NCI-H2029 (cell line): ENCODE measurements around the gene PGAM5.
"Not testable (repeated sequence)": the region's sequence is repeated elsewhere in the genome, so short reads cannot be mapped to it uniquely, and the experiment has no call there.

Experiments used
- DNase-seq: peaks from one replicate; lab custom pipeline; 2025; lab: John Stamatoyannopoulos, UW

Gene PGAM5

DNA sequence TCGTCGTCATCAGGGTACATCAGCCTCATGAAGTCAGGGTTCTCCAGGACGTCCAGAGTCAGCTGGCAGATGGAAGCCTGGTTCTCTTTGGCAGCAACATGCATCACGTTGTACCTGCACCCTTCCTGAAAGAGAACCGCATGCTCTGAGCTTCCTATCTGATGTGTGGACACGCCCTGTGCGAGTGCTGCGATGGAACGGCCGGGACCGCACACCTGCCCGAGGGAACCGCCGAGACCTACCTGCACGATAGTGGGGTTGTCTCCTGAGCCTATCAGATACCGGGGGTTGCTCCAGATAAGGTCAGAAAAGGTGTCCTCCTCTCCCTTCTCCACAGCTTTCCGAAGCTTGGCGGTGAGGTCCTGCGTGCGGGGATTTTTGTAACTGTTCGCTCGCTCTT lies 37.3 kb downstream of the PGAM5 start:
- DNase-seq: no peak

DNA sequence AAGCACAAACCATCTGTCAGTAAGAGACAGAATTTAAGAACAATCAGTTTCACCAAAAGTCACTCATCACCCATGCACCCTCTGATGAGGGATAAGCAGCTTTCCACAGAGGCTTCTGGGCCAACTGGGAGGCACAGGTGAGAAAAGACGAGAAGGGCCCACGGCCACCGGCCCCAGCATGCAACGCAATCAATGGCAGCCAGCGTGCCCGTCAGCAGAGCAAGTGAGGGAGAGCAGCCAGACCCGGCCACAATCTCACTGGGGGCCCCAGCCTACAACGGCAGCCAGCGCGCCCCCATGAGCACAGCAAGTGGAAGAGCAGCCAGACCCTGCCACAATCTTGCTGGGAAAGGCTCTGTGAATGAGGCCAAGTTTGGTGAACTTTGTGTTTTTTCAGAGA lies 37.7 kb downstream of the PGAM5 start:
- no peak for DNase-seq

DNA sequence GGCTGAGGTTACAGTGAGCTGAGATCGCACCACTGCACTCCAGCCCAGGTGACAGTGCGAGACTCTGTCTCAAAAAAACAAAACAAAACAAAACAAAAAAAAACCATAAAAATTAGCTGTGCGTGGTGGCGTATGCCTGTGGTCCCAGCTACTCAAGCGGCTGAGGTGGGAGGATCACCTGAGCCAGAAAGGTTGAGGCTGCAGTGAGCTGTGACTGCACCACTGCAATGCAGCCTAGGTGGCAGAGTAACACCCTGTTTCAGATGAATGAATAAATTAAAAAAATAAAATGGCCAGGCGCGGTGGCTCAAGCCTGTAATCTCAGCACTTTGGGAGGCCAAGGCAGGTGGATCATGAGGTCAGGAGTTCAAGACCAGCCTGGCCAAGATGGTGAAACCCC lies 43.0 kb downstream of the PGAM5 start:
- DNase-seq: not testable (repeated sequence)

DNA sequence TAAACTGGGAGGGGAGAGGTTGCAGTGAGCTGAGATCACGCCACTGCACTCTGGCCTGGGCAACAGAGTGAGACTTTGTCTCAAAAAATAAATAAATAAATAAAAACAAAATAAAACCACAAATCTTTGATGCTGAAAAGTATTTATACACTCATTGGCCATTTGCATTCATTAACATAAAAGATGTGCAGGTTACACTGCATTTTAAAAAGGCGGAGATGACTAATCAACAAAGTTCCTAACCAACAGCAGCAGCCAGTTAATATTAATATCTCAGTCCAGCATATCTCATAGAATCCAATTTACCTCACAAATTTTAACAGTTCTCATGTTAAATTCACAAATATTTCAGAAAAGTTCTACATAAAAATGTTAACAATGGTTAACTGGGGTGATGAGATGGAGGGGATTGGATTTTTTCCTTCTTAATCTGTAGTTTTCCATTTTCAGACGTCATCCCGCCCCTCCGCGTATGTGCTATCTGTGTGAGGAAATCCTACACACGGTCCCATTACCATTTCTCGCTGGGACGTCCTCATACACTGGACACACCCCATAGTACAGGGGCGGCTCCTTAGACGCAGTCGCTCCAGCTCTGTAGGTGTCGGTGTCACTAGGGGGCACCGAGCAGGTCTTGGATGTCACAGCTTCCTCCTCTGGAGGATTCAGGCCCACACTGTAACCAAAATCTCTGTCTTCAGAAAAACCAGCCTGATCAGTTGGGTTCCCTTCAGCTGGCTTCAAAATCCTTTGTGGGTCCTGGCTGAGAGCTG lies 43.7 kb downstream of the PGAM5 start:
- DNase-seq: no peak

DNA sequence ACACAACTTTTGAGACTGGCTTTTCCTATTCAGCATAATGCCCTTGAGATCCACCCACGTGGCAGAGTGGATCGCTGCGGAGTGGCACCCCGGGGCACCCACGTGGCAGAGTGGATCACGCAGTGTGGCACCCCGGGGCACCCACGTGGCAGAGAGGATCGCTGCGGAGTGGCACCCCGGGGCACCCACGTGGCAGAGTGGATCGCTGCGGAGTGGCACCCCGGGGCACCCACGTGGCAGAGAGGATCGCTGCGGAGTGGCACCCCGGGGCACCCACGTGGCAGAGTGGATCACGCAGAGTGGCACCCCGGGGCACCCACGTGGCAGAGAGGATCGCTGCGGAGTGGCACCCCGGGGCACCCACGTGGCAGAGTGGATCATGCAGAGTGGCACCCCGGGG lies 48.2 kb downstream of the PGAM5 start:
- not testable (repeated sequence) for DNase-seq

DNA sequence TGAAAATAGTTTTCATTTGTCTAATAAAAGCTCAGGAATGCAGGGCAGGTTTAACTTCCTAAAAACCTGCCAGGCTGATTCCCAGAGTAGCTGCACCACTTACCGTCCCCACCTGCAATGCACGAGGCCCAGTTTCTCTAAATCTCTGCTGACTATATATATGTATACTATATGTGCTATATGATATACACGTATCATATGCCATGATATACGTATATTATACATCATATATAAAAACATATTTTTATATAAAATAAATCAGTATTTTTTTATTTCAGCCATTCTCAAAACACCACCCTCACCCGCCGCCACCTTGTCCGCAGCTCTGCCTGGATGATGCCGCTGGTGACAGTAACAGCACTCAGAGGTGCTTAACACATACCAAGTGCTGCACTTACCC lies 48.7 kb downstream of the PGAM5 start:
- no peak for DNase-seq

DNA sequence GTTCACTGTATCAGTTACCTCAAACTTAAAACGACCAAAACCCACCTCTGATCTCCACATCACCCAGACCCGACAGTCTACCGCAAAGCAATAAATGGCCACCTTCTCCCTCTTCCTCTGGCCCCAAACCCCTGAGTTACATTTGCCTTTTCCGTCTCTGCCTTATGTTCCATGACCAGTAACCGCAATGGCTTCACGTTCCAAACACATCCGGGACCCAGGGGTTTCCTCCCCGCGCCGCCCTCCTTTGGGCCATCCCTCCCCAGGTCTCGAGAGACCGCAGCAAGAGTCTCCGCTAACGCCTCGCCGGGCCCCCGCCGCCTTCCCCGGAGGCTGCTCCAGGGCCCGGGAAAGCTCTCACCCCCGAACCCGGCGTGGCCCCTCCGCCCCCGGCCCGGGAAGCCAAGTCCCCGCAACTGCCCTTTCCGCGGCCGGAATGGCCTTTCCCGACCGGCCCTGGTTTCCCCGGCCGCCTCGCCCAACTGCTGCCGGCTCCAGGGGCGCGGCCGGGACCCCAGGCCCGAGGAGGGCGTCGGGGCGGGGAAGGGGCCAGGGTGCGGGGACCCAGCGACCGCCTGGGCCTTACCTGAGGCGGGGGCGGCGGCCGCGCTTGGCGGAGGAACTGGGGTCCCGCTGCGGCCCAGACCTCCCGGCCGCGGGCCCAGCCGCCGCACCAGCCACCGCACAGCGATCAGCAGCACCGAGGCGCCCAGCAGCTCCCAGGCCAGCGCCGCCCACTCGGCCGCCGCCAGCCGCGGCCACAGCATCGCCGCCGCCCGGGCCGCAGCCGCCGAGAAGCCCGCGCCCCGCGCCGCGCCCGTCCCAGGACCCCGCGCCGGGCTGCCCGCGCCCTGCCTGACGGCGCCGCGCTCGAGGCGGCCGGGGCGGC lies 50.6 kb downstream of the PGAM5 start, which contains the start of gene ANKLE2:
Gene ANKLE2 (minus strand): TSS at position 801 of the 889 bp plus-strand sequence. CDS start 34 bp downstream, at position 767.
- no peak for DNase-seq

DNA sequence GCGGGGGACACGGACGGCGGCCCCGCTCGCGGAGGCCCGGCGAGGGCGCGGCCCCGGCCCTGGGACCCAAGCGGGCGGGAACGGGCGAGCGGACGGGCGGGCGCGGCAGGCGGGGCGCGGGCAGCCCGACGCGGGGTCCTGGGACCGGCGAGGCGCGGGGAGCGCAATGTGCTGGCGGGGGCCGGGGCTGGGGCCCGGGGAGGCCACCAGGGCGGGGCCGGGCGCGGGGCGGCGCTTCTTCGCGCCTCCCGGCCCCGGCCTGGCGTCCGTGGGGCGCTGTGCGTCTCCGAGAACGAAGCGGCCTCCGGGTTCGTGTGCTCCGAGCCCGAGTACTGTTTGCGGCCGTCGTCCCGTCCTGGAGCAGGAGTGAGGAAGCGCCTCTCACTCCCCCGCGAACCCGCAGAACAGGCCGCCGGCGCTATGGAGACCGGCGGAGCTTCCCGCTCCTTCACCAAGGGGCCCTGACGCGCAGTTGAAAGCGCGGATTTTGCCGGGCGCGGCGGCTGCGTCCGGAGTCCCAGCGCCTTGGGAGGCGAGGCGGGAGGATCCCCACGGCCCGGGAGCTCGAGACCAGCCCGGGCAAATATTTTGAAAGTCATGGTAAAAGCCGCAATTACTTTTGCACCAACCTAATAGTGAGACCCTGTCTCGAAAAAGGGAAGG lies 51.4 kb downstream of the PGAM5 start:
- DNase-seq: peak; percentile 83

DNA sequence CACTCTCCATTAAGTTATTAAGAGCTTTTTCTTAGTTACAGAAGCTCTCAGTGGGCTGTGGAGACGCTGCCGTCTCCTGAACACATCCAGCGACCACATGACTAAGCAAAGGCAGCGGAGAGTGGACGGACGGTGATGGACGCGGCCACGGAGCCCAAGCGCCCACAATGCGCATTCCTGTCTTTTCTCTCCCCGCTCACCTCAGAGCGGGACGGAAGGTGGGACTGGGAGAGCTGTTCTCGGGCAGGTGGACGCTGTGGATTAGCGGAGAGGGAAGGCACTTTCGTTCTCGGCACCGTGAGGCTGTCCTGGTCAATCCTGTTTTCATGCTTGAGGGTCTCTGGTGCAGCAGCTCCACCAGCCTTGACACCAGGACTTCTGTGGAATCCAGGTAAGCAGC lies 53.6 kb downstream of the PGAM5 start:
- no peak for DNase-seq

DNA sequence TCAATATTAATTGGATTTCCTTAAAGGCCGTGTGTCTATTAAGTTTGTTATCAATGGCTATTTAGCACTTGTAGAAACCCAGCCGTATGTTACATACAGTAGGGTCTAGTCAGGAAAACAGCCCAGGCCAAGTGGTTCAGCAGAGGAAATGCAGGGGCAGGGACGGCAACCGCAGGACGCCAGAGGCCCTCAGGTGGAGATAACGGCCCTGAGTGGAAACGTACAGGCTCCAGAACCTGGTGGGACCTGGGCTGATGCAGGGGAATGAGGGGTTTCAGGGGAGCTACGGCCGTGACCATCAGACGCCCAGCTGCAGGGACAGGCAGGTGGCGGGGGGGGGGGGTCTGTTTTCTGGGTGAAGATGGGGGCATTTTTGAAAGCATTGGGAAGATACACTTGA lies 54.7 kb downstream of the PGAM5 start:
- no peak for DNase-seq

DNA sequence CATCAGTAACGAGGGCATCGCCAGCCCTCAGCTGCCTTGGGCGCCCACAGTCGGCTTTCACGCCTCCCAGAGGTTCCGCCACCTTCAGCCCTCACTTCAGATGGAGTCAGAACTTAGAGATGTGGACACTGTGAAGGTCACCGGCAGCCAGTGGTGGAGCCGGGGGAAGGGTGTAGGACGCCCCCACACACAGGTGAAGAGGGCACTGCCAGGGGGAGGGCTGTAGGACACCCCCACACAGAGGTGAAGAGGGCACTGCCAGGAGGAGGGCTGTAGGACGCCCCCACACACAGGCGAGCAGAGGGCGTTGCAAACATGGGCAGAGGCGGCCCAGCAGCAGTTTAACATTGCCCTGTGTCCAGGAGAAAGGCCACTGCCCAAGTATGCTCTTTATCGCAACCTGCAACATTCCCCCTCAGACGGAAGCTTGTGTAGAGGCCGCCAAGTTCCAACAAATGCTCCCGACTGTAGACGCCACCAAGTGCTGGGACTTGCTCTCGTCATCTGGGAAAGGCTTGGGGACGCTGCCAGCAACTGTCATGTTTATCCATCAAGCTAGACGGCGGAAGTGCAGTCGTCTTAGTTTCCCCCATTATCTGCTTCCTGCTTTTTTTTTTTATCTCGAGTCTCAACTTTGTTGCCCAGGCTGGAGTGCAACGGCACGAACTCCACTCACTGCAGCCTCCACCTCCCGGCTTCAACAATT lies 55.9 kb downstream of the PGAM5 start:
- peak; percentile 85 for DNase-seq

DNA sequence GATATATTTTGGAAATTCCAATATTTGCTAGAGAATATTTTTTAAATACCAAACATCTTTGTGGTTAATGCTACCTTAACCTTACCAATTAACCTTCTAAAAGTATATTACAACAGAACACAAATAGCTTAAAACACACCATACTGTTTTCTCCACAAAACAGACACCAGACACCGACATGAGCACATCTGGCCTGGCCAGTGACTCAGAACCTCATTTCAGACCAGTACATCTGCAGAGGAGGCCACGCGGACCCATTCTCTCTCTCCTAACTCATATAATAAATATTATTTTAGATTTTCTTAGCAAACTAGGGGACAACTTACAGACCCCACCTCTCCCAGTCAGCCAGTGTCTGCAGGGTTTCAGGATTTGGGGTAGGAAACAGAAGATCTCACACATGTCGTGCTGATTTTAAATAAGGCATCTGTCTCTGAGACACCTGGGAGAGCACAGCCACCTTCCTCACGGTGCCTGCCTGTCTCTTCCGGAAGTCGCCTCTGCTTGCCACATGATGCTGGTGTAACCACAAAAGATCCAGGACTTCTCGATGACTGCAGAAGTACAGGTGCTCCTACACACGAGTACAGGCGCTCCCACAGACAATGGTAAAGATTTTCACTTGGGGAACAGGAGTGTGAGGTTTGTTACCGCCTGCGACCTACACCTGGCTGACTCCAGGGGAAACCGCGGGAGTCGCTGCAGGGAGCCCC lies 60.6 kb downstream of the PGAM5 start:
- no peak for DNase-seq
